ENCODE data around the gene CDYL2. TPM values are rescaled to one million over a fixed set of nuclear protein-coding genes. Genes with fewer than 3 reads are reported as not detected.

Gene CDYL2
- total and polyA plus RNA-seq, 4 experiments from 2014 or later, result 0.91 to 42.4 (median 20.0) TPM

DNA sequence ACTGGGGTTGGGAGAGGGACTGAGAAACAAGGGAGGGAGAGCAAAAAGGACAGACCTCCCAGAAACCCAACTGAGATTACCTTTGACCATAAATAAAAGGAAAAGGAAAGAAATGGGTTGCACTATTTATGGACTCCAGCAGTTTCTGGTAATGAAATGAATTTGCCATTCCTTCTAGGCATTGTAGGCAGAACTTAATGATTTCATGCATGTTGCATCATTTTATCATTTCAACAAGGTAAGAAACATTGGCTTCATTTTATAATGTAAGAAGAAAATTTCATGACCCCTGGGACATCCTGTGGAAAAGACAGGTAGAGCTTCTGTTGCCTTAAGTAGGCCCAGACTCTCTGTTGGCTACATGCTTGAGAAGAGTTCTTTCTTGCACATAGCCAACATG is 8.2 kb upstream of the CDYL2 start:
- Histone ChIP-seq H3K36me3 (ENCODE audit: insufficient read depth, low read length) (no peaks in the 10 kb centered on the region), H3K27me3 (ENCODE audit: insufficient read depth, low read length) (no peaks in the 10 kb centered on the region), H3K9me3 (ENCODE audit: control insufficient read depth in 1 of 2, low read length in 2 of 2) (no peaks in the 10 kb centered on the region), H3K4me3 (ENCODE audit: low read length in 2 of 2) (no peak overlapping the region), H3K27ac (ENCODE audit: low read depth, low read length) (no peak overlapping the region), H3K4me1 (ENCODE audit: insufficient read depth, low read length) (no peaks in the 10 kb centered on the region)
- CTCF ChIA-PET (ENCODE audit: partially characterized antibody), result interaction anchor here (1.0 to 1.1 kb wide), 2 partner anchors 285 to 286 kb away, joined by 3 read pairs; no protein-coding TSS in a partner anchor
- H3K9me3 Mint-ChIP-seq, result no peaks in the 10 kb centered on the region
- no peaks in the 10 kb centered on the region for H3K4me1 Mint-ChIP-seq
- no peaks in the 10 kb centered on the region for H3K36me3 Mint-ChIP-seq
- H3K4me3 Mint-ChIP-seq, result no peak overlapping the region
- POLR2A ChIA-PET (ENCODE audit: partially characterized antibody), result no interaction called here
- H3K27ac Mint-ChIP-seq, result no peak overlapping the region
- intact Hi-C loops (cut with micrococcal nuclease), result no loop called here
- DNase-seq, result no peak
- H3K27me3 Mint-ChIP-seq, result peaks cover 0 to 1% of the 10 kb centered on the region in 2 donors

DNA sequence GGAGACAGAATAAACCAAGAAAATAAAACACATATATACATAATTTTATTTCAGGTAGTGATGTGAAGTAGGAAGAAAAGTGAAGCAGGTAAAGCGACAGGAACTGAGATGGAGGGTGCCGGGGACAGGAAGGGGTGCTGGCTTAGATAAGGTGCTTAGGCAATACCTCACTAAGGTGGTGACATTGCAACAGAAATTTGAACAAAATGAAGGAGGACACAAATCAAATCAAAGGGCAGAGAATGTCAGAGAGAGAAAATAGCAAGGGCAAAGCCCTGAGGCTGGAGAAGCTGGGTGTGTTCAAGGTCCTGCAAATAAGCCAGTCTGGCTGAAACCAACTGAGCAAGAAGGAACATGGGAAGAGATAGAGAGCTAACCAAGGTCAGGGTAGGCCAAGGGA is 5.0 kb upstream of the CDYL2 start:
- Mint-ChIP-seq H3K36me3 (no peaks in the 10 kb centered on the region), H3K9me3 (no peaks in the 10 kb centered on the region), H3K27ac (no peak overlapping the region), H3K4me1 (peaks cover 8 to 17% (median 13%) of the 10 kb centered on the region in 4 donors), H3K27me3 (no peaks in the 10 kb centered on the region), H3K4me3 (no peak overlapping the region)
- ChIA-PET POLR2A (ENCODE audit: partially characterized antibody) (interaction anchor here (1.5 kb wide), 1 partner anchor 229 kb away, joined by 4 read pairs; no protein-coding TSS in a partner anchor), CTCF (ENCODE audit: partially characterized antibody) (interaction anchor here (0.7 to 1.7 kb wide), 5 partner anchors 12 to 284 kb away, joined by 3 to 6 read pairs (median 4); no protein-coding TSS in a partner anchor)
- Histone ChIP-seq H3K27ac (ENCODE audit: low read depth, low read length) (no peak overlapping the region), H3K4me3 (ENCODE audit: low read length in 2 of 2) (no peak overlapping the region), H3K4me1 (ENCODE audit: insufficient read depth, low read length) (peaks cover 19% of the 10 kb centered on the region), H3K9me3 (ENCODE audit: control insufficient read depth in 1 of 2, low read length in 2 of 2) (no peaks in the 10 kb centered on the region), H3K27me3 (ENCODE audit: insufficient read depth, low read length) (no peaks in the 10 kb centered on the region), H3K36me3 (ENCODE audit: insufficient read depth, low read length) (no peaks in the 10 kb centered on the region)
- intact Hi-C loops (cut with micrococcal nuclease), result loop anchor here (5.0 to 10.0 kb wide), 4 partner anchors 195 to 1037 kb away; partner anchors contain the start of genes CENPN, CMC2 and GAN
- no peak for DNase-seq

DNA sequence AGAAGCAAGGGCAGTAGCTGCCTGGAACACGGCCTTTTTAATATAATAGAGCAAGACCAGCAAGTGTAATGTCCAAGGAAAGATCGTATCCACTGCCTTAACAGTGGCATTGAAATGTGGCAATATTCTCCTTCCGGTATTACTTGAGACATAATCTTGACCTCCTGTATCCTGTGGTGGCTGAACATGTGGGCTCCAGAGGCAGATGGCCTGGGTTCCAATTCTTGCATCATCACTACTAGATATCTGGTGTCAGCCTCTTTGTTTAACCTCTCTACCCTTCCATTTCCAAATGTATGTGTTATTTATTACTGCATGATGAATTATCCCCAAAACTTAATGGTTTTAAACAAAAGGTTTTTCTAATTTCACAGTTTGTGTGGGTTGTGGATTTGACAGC is 3.5 kb upstream of the CDYL2 start:
- POLR2A ChIA-PET (ENCODE audit: partially characterized antibody), result interaction anchor here (1.5 to 1.8 kb wide), 2 partner anchors 217 to 228 kb away, joined by 4 to 7 read pairs; no protein-coding TSS in a partner anchor
- intact Hi-C loops (cut with micrococcal nuclease), result loop anchor here (1.0 to 10.0 kb wide), 5 partner anchors 16 to 1036 kb away; partner anchors contain the start of genes CENPN, CMC2 and GAN
- DNase-seq, result no peak
- no peaks in the 10 kb centered on the region for H3K9me3 Mint-ChIP-seq
- CTCF ChIA-PET (ENCODE audit: partially characterized antibody), result interaction anchor here (1.1 to 2.3 kb wide), 2 partner anchors 10 to 281 kb away, joined by 3 to 15 read pairs; no protein-coding TSS in a partner anchor
- Histone ChIP-seq H3K27ac (ENCODE audit: low read depth, low read length) (no peak overlapping the region), H3K9me3 (ENCODE audit: control insufficient read depth in 1 of 2, low read length in 2 of 2) (no peaks in the 10 kb centered on the region), H3K27me3 (ENCODE audit: insufficient read depth, low read length) (no peaks in the 10 kb centered on the region), H3K4me1 (ENCODE audit: insufficient read depth, low read length) (peaks cover 22% of the 10 kb centered on the region), H3K4me3 (ENCODE audit: low read length in 2 of 2) (no peak overlapping the region), H3K36me3 (ENCODE audit: insufficient read depth, low read length) (no peaks in the 10 kb centered on the region)
- H3K27ac Mint-ChIP-seq, result no peak overlapping the region
- H3K4me1 Mint-ChIP-seq, result peaks cover 8 to 17% (median 15%) of the 10 kb centered on the region in 4 donors
- H3K27me3 Mint-ChIP-seq, result no peaks in the 10 kb centered on the region
- H3K36me3 Mint-ChIP-seq, result peaks cover 0 to 1% of the 10 kb centered on the region in 2 donors
- no peak overlapping the region for H3K4me3 Mint-ChIP-seq

DNA sequence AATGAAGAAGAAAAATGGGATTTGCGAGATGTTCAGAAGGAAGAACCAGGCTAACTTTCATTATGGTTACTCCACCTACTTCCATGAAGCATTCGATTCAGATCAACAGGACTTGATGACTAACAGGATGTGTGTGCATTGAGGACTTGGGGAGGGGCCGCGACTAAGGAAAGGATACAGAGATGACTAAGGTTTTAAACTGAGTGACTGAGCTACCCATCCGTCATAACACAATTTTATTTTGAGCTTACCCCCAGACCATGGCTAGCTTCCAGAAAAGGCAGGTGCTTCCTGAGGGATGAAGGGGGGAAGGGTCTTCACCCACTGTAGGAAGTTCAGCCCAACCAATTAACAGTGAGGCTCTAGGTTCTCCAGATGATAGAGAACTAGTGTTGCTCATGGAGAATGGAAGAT is 2.5 kb upstream of the CDYL2 start:
- Histone ChIP-seq H3K36me3 (ENCODE audit: insufficient read depth, low read length) (no peaks in the 10 kb centered on the region), H3K27ac (ENCODE audit: low read depth, low read length) (no peak overlapping the region), H3K4me1 (ENCODE audit: insufficient read depth, low read length) (peaks cover 31% of the 10 kb centered on the region), H3K9me3 (ENCODE audit: control insufficient read depth in 1 of 2, low read length in 2 of 2) (no peaks in the 10 kb centered on the region), H3K4me3 (ENCODE audit: low read length in 2 of 2) (no peak overlapping the region), H3K27me3 (ENCODE audit: insufficient read depth, low read length) (no peaks in the 10 kb centered on the region)
- Mint-ChIP-seq H3K9me3 (peaks cover 0 to 2% (median 0%) of the 10 kb centered on the region in 8 donors), H3K36me3 (peaks cover 0 to 1% of the 10 kb centered on the region in 2 donors), H3K4me1 (peaks cover 12 to 26% (median 23%) of the 10 kb centered on the region in 4 donors), H3K4me3 (peak overlapping the region in 6 of 8 donors; percentile 1 to 79 (median 32)), H3K27me3 (no peaks in the 10 kb centered on the region), H3K27ac (peak overlapping the region in 6 of 7 donors; percentile 23 to 73 (median 31))
- POLR2A ChIA-PET (ENCODE audit: partially characterized antibody), result interaction anchor here (1.0 to 1.8 kb wide), 4 partner anchors 38 to 288 kb away, joined by 3 to 7 read pairs (median 3); no protein-coding TSS in a partner anchor
- intact Hi-C loops (cut with micrococcal nuclease), result loop anchor here (1.0 to 10.0 kb wide), 6 partner anchors 17 to 1035 kb away; partner anchors contain the start of genes CENPN, CMC2, DYNLRB2 and GAN
- CTCF ChIA-PET (ENCODE audit: partially characterized antibody), result interaction anchor here (1.0 to 2.3 kb wide), 4 partner anchors 9 to 280 kb away, joined by 3 to 15 read pairs (median 5); no protein-coding TSS in a partner anchor
- DNase-seq, result peak; percentile 12 to 76 (median 26)

DNA sequence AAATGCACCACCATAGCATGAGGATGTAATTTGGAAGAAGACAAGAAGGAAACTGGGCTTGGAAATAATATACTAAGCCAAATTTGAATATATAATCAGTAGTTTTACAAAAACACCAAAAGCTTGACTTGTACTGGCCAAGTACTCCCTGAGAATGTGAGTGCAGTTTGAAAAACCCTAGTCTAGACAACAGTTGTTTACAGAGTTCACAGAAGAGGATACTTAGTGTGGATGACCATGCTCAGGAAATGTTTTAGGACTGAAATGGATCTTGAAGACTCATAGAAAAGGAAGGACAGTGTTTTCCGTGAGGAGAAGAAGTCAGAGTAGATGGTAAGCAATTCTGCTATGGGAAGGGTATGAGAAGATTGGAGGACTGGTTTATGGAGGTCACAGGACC is 1.9 kb upstream of the CDYL2 start:
- Mint-ChIP-seq H3K36me3 (peaks cover 0 to 1% of the 10 kb centered on the region in 2 donors), H3K4me3 (peak overlapping the region in 6 of 8 donors; percentile 1 to 79 (median 54)), H3K27ac (peak overlapping the region in 3 of 7 donors; percentile 7 to 73 (median 9)), H3K4me1 (peaks cover 12 to 28% (median 24%) of the 10 kb centered on the region in 4 donors), H3K27me3 (no peaks in the 10 kb centered on the region), H3K9me3 (peaks cover 0 to 2% (median 0%) of the 10 kb centered on the region in 8 donors)
- no peak for DNase-seq
- intact Hi-C loops (cut with micrococcal nuclease), result loop anchor here (1.0 to 10.0 kb wide), 5 partner anchors 199 to 1034 kb away; partner anchors contain the start of genes CENPN, CMC2, DYNLRB2 and GAN
- peaks cover 31% of the 10 kb centered on the region for H3K4me1 ChIP-seq (ENCODE audit: insufficient read depth, low read length)
- H3K27me3 ChIP-seq (ENCODE audit: insufficient read depth, low read length), result no peaks in the 10 kb centered on the region
- ChIA-PET CTCF (ENCODE audit: partially characterized antibody) (interaction anchor here (1.0 to 2.3 kb wide), 3 partner anchors 15 to 279 kb away, joined by 3 to 15 read pairs (median 7); no protein-coding TSS in a partner anchor), POLR2A (ENCODE audit: partially characterized antibody) (interaction anchor here (1.0 to 1.8 kb wide), 3 partner anchors 37 to 215 kb away, joined by 3 to 7 read pairs (median 3); no protein-coding TSS in a partner anchor)
- H3K36me3 ChIP-seq (ENCODE audit: insufficient read depth, low read length), result no peaks in the 10 kb centered on the region
- no peak overlapping the region for H3K4me3 ChIP-seq (ENCODE audit: low read length in 2 of 2)
- H3K9me3 ChIP-seq (ENCODE audit: control insufficient read depth in 1 of 2, low read length in 2 of 2), result no peaks in the 10 kb centered on the region
- no peak overlapping the region for H3K27ac ChIP-seq (ENCODE audit: low read depth, low read length)

DNA sequence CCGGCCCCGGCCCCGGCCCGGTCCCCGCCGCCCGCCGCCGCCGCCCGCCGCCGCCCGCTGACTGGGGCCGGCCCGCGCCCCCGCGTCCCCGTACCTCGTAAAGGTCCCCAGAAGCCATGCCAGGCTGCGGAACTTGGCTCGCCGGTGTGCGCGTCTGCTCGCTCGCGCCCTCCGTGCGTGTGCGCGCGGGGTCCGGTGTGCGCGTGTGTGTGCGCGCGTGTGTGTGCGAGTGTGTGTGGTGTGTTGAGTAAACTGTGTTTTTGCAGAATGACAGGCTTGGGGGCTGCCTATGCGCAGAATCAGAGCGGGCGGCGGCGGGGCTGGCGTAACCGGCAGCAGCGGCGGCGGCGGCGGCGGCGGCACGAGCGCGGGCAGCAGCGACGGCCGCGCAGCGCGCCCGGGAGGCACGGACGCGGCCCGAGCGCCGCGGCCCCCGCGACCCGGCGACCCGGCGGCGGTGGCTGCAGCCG is 307 bp downstream of the CDYL2 start:
- POLR2A ChIA-PET (ENCODE audit: partially characterized antibody), result interaction anchor here (1.0 kb wide), 1 partner anchor 224 kb away, joined by 5 read pairs; no protein-coding TSS in a partner anchor
- Mint-ChIP-seq H3K27ac (peak overlapping the region; percentile 74 to 96 (median 86)), H3K36me3 (peaks cover 0 to 1% of the 10 kb centered on the region in 2 donors)

More for the DNA sequence above, 307 bp downstream of the CDYL2 start:
- Mint-ChIP-seq H3K9me3 (peaks cover 0 to 2% (median 0%) of the 10 kb centered on the region in 8 donors), H3K27me3 (no peaks in the 10 kb centered on the region), H3K4me1 (peaks cover 12 to 38% (median 27%) of the 10 kb centered on the region in 4 donors), H3K4me3 (peak overlapping the region; percentile 80 to 98 (median 96))
- Histone ChIP-seq H3K9me3 (ENCODE audit: control insufficient read depth in 1 of 2, low read length in 2 of 2) (no peaks in the 10 kb centered on the region), H3K4me1 (ENCODE audit: insufficient read depth, low read length) (peaks cover 31% of the 10 kb centered on the region), H3K27ac (ENCODE audit: low read depth, low read length) (no peak overlapping the region), H3K36me3 (ENCODE audit: insufficient read depth, low read length) (no peaks in the 10 kb centered on the region), H3K4me3 (ENCODE audit: low read length in 2 of 2) (peak overlapping the region in 1 of 2 donors; percentile 51), H3K27me3 (ENCODE audit: insufficient read depth, low read length) (no peaks in the 10 kb centered on the region)
- intact Hi-C loops (cut with micrococcal nuclease), result loop anchor here (5.0 to 10.0 kb wide), 4 partner anchors 147 to 511 kb away; partner anchors contain the start of genes C16orf46, CENPN, CMC2 and GAN
- CTCF ChIA-PET (ENCODE audit: partially characterized antibody), result interaction anchor here (1.1 kb wide), 1 partner anchor 224 kb away, joined by 3 read pairs; no protein-coding TSS in a partner anchor
- DNase-seq, result peak; percentile 57 to 70 (median 65)

Data from CD4-positive, alpha-beta memory T cell (primary cell).